GM21390 (cell line): ENCODE measurements around the gene ADGRL2.

Experiments used
- ATAC-seq: cut with Tn5 transposase; IDR thresholded peaks from one replicate; pipeline ENCODE4 v1.9.1; 2021; ENCODE audit not compliant: unreplicated experiment

The ADGRL2 gene

DNA sequence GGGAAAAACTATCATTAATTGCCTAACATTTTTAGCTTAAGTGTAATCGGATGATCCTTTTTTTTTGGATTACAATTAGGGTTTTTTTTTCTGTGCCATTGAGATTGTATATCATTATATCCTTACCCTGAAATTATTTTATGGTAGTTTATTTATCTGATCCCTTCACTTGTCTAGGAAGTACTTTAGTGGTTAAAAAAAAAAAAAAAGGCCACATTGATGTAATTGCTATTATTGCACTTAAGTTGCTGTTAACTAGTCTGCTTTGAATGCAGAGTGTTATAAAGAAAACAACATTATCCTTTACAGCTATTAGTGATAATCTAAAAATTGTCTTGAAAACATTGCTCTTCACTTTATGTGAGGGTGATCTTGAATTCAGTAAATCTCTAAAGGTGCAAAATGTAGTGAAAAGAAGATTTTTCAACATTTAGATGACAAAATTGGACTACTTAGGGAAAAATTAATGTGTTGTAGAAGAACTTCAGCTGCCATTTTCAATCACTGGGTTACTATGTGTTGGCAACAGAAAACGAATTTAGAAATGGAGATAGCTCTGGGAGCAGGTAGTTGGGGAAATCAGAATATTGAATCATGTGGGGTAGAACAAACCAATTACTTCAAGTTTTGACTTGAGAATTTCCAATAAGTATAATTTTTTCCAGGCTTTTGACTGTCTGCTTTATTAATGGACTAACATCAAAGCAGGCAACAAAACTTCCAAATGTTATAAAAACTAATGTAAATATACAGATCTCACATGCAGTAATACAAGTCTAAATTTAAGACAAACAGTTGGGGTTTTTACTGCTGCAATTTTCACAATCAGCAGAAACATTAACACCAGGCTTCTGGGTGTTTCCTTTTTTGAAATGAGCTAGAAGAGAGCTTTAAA, 5.0 kb downstream of the ADGRL2 start:
- no peak for ATAC-seq

DNA sequence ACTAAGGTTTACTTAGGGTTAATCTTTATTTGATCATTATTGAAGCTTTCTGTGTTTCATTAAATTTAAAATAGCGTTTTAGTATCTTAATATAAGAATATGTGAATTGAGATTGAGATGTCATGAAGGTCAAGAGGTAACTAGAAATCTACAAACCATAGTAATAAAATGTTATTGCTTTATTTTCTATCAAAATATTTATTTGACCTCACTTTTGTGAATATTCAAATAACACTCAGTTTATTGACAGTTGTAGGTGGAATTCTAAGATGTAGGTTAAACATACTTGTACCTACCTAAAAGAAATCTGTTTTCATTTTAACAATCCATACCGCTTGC, 5.7 kb downstream of the ADGRL2 start:
- ATAC-seq = no peak

DNA sequence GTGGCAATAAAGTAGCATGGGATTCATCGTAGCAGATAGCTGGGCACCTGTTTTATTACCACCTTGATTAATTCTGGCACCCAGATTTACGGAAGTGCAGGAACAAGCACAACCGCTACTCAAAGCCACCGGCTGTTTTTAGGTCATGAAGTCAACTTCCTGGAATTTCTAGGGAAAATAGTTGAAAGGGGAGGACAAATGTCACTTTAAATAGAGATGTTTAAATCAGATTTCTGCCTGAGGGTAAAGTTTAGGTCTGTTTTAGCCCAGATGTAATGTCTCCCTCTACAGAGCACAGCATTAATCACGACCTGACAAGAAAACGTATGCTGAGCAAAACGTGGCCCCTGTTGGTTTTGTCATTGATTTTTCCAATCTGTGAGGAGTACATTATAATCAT, 8.0 kb downstream of the ADGRL2 start:
- no peak for ATAC-seq

DNA sequence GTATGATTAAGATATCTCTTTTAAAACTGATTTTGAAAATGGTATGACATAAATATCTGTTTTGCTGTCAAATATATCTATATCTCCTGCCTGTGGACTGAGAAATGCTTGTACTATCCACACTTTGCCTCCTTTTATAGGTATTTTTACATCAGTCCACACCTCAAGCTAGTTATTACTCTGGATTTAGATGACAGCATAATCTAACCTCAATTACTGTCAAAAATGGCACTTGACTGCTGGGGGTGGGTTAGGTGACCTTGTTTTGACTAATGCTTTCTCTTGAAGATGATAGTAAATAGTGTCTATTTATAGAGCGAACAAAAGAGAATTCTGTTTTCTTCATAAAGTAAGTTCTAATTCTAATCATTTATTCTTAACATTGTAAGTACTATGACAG, 9.1 kb downstream of the ADGRL2 start:
- ATAC-seq = no peak

DNA sequence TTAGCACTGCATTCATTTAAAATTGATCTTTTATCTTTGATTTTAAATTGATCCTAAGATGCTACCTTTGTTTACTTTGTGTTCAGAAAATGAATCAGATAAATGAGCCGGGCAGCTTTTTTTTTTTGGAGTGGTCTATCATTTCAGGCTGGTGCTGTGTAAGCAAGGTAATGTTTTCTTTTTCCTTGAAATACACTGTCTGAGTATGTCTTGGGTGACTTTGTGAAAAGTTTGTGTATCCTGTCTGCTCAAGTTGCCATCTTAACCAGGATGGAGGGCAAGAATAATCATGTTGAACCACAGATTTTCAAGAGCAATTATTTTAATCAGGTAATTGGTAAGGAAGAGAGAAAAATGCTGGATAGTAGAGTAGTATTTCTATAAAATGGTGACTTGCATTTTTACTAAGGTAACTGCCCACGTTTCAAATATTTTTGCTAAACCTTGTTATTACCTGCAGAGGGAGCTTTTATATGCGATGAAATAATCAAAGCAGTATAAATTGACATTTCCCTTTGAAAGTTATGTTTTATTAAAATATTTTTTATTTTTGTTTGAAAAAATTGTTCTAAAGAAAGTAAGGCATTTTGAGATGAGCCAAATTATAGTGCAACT, 11.1 kb downstream of the ADGRL2 start:
- no peak for ATAC-seq

DNA sequence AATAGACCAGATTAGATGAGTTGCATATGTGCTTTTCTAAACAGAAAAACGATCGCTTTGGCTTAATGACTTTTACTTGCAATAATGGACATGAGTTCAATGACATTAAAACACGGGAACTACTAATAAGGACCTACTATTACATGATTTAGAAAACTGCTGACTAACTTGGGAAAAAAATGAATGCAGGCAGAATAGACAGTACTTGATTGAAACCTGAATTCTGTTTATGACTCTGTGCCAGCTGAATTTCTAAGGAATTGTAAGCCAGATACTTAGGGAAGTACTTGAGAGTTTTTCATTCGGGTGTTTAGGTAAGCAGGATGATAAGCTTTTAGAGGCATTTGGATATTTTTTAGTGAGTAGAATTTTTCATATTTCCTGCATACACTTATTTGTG, 12.0 kb downstream of the ADGRL2 start:
- ATAC-seq = no peak

DNA sequence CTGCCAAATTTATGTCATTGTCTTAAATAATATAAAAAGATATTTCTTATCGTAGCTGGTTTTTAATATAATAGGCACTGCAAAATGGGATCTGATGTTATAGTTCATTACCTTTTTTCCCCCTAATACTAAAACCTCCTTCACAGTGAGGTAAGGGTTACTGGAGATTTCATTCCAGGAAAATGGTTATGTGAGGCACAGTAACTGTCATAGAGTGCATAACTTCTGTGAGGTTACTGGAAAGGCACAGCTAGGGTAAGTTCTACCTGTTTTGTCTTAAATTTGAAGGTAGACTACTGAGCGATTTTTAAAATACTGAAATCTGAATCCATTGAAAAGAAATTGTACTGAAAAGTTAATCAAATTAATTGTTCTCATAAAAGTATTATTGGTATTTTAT, 13.0 kb downstream of the ADGRL2 start:
- ATAC-seq = no peak

DNA sequence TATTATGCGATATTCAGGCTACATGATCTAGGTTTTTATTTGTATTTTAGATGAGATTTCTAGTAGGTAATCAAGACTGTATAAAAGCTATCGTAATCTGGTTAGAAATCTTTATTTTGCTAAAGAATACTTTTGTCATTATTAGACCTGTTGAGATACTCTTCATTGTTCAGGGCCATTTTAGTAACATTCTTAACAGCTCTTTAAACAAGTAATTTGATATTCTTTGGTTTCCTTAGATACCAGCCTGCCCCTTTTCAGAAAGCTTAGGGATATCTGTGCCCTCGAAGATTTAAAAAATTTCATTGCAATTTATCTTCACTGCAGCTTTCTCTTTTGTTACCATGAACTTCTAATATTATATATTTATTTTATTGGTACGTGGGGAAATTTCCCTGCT, 18.9 kb downstream of the ADGRL2 start:
- no peak for ATAC-seq

DNA sequence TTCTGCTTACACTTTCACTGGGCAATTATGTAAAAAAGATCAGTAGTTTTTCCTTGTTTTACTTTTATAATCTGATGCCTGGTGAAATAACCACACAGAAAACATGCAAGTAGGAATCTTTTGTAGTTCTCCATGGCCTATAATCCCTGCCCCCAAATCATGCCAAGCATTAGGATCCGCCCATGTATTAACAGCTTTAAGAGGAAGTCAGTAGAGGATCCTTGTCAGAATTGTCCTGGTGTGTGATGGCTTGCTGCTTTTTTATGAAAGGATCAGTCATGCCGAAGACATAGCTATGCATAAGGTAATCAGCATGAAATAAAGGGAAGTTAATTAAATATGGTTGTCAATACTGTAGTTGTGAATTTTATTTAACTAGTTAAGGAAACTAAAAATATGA, 20.0 kb downstream of the ADGRL2 start:
- no peak for ATAC-seq

DNA sequence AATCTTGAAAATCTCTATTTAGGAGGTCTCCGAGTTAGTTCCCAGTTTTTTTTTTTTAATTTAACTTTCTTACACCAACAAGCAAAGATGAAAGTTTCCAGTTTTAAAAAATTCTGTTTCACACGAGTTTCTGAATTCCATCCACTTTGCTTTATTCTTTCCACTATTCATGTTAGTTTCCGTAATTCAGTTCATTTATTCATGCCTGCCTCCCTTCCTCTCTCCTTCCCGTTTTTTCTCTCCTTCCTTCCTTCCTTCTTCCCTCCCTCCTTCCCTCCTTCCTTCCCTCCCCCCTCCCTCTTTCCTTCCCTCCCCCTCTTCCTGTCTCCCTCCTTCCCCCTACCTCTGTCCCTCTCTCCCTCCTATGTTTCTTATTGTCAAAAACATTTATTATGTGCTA, 22.3 kb downstream of the ADGRL2 start:
- ATAC-seq = no peak

DNA sequence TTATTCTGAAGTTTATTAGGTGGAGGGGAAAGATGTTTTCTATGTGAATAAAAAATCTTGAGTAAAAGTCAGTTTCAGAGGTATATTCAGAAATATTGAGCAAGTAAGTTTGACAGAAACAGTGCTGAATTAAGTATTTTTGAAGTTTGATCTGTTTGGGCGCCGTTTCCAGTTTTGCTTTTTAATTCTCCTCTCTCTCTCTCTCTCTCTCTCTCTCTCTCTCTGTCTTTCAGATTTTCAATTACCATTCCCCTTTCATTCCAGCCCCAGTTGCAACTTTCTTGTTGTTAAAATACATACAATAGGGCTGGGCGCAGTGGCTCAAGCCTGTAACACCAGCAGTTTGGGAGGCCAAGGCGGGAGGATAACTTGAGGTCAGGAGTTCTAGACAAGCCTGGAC, 24.0 kb downstream of the ADGRL2 start:
- ATAC-seq = no peak

DNA sequence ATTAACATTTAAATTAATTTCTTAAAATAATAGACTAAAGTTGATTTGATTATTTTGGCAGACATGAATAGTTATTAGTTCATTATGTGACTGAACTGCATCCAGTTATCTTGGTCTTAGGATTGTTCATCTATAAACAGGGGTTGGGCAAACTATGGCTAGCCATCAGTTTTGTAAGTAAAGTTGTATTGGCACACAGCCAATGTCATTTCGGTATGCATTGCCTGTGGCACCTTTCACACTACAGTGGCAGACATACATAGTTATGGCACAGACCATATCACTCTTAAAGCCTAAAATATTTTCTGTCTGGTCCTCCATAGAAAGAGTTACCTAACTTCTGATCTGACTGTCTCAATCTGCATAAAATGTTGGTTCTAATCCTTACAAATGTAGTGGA, 27.2 kb downstream of the ADGRL2 start:
- ATAC-seq = no peak

DNA sequence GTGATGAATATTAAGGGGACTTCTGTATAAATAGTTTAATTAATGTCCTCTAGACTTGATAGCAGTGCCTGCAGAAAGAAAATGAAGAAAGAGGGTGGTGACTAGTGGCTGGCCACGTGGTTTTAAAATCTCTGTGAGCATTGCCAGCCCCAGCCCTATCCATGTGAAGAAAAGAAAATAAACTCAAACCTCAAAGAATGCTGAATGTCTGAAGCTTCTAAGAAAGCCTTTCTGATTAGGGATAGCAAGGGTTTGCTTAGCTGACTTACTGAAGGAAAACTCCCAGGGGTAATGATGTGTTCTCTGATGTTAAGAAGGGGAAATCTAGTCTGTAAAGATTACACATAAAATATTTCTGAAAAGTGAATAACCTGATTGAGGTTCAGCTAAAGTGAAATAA, 31.8 kb downstream of the ADGRL2 start:
- ATAC-seq = no peak

DNA sequence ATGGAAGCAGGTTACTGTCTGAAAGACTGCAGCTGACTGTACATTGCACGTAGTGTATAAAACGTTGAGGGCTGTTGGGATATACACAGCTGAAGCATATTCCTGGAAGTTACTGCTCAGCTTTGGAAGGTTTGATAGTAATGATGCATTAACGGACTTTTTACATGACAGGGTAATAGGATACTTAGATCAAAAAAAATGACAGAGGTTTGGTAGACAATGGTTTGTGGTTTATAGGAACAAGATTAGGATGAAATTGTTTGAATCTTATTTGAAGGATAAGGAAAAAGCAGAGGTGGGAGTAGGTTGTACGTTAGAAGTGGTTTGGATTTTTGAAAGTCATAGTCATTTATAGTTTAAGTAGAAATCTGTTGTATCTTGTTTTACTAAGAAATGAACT, 33.0 kb downstream of the ADGRL2 start:
- no peak for ATAC-seq

DNA sequence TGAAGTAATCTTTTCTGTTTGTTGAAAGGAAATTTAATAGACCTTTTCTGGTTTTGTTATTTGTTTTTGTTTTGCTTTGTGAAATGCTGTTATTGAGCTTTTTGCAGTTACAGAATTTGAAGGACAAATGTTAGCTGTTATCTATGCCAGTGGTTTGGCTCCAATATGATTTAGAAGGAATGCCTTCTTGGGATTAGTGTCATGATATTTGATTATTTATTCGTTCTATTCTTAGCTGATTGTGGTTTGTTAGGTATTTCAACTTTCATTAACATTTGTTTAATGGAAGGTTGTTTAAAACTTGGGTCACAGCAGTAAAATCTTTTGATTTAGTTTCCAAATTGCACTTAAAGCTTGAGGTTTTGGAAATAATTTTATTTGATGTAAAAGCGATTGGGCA, 33.5 kb downstream of the ADGRL2 start:
- no peak for ATAC-seq

DNA sequence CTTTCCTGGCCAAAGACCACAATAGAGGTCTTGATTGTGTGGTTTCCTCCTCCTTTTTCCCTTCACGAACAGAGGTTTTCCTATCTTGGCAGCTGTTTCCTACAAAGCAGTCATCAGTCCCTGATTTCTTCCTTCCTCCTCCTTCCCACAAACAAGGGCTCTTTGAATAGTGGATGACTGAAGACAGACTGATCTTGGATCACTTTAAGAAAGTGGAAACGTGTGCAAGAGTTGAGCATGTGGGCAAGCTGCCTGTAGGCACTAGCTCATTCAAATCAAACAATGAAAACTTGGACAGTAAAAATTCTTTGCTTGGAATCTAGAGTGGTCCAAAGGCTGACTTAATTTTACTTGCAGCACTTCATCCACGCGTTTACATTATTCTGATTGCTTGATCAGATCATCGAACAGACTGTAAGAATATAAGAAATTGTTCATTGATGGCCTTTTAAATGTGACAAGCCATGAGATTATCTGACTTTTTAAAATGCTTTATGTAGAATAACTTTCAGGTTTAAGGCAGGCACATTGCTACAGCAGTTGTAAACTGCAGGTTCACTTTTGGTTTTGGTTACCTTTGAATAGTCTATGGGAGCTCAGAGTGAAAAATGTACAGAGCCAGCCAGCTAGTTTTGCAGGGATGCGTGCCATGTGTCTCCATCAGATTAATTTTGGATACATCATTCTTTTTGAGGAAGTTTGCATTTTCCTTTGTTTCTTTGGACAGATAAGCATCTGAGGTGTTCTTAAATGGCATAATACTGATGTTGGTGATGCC, 34.4 kb downstream of the ADGRL2 start:
- ATAC-seq = no peak

DNA sequence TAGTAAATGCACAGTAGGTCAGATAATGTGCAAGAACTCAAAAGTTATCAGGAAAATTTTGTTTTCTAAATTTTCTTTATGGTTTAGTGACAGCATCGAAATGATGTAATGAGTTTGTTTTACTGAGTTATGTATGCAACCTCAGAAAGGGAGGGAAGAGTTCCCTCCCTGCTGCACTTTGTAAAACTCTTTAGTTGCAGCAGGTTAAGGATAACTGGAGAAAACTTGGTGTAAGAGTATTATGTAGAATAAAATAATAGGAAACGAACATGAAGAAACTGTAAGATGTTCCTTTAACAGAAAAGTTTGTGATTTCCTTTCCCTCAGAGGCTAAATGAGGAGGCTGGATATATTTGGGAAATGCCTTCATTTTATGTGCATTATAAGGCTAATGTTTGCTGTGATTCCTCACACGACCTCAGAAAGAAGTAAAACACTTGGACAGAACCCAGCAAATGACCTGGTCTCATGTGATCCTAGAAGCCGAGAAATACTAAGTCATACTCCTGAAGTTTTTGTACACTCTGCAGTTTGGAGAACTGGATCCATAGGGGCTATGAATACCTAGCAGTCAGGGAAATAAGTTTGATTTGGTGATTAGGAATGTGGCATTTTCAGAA, 35.4 kb downstream of the ADGRL2 start:
- no peak for ATAC-seq

DNA sequence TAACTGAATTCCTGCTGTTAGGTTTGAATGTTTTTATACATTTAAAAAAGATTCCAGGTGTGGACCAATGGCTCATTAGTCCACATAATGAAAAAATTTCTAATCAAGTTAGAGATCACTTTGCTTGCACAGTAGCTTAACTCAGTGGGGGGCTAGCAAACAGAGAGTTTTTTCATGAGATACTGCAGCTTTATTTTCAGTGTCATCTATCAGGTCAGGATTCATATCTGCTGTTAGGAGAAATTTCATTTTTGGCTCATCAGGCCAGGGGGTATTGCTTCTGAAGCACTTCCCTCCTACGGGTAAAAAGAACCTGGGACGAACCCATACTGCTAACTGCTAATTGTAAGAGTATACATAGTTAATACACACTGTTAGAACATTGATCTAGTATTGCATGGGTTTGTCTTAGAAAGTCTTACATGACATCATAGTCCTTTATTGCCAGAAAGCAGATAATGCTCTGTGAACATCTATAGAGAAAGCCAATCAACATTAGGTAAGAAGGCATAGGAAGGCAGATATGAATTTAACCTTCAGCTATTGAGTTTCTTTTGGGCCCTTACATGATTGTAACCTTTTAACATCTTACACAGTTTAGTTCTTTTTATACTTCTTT, 38.0 kb downstream of the ADGRL2 start:
- no peak for ATAC-seq

DNA sequence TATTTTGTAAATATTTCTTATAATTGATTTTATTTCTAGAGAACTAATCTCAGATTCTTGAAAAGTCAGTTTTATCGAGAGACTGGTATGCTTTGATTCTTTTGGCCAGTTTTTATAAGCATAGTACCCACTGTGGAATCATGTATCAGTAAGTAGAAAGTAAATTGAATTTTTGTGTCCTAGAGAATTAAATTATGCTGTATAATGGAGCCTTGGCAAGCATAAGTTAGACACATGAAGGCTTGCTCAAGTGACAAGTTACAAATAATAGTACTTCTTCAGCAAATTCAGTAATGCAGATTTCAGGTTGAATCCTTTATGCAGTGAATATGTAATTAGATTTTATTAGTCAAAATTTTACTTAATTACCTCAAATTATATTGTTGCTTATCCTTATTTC, 40.1 kb downstream of the ADGRL2 start:
- no peak for ATAC-seq

DNA sequence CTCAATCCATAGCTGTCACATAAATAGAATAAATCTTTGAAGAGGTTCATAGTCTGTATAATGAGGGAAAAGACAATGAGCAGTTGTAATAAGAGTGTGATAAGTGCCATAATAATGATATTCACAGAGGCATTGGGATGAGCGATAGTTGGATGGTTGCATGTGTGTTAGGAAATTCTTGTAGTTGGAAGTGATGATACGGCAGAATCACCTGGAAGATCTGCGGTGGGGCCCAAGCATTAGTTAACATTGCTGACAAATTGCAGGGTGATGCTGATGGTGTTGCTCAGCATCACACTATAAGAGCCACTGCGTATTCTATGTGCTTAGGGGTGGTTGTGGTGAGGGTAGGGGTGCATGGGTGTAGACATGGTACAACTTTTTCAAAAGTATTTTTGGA, 41.1 kb downstream of the ADGRL2 start:
- no peak for ATAC-seq

DNA sequence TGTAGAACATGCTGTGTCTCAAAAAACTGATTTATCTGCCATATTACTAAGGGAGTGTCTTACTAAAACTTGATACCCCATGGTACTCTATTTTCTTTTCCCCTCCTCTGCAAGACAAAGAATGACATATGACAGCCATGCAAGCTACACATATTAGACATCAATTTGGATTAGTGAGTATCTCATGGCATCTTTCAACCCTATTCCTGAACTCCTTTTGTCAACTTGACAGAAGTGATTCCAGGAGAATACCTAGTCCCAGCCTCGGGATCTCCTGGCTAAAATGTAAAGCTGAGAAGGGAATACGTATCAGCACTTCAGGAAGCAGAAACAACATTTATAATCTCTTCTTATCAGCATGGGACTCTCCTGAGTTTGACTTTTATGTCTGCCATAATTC, 43.7 kb downstream of the ADGRL2 start:
- no peak for ATAC-seq
